CD1c-positive myeloid dendritic cell (primary cell): ENCODE measurements around the gene NGEF.
"Not testable (repeated sequence)": the region's sequence is repeated elsewhere in the genome, so short reads cannot be mapped to it uniquely, and the experiment has no call there.

Source experiments
- DNase-seq: peaks from one replicate; pipeline ENCODE4 v3.0.0-alpha.2; 2016; ENCODE audit errors: extremely low spot score

Gene NGEF

DNA sequence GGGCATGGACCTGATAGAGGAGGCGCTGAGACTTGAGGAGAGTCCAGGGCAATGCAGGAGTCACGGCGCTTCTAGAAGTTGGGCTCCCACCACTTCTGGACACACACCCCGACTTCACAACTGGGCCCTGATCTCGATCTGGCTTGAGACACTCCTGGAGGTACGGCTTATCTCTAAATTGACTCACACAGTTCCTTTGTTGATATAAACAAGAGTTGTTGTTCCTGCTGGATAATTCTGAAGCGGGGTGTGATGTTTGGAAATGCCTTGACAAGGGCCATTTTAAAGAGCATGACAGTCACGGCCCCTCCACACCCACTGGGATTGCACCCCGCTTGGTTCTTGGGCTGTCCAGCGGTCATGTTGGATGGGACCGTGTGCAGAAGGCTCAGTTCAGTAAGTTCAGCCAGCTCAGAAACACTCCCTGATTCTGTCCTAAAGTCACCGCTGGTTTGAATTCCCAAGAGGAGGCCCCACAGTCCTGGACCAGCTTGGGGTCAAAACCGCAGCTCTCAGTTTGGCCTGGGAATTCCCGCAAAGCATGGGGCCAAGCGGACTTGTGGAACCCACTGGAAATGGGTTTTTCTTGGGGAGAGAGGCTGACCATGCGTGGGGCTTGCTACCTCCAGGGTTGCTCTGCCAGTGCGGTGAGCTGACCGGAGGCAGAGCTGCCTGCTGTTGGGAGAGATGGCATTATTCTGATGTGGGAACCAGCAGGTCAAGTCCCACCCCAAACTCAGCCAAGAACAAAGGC is 10.1 kb upstream of the NGEF start:
- no peak for DNase-seq

DNA sequence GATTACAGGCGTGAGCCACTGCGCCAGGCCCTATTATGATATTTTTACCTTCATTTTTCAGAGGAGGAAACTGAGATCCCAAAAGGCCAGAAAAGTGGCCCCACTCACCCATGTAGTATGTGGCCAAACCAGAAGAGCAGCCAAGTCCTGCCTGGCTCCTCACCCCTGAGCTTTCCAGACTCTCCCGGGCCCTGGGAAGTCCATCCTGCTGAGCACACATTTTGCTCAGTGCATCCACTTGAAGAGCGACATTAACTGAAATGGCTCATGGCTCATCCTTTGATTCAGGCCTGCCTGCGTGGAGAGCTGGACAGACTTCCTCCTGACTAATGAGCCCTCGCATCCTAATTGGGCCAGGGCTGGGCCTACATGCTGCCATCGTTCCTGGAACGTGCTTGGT is 9.5 kb upstream of the NGEF start:
- DNase-seq: no peak

DNA sequence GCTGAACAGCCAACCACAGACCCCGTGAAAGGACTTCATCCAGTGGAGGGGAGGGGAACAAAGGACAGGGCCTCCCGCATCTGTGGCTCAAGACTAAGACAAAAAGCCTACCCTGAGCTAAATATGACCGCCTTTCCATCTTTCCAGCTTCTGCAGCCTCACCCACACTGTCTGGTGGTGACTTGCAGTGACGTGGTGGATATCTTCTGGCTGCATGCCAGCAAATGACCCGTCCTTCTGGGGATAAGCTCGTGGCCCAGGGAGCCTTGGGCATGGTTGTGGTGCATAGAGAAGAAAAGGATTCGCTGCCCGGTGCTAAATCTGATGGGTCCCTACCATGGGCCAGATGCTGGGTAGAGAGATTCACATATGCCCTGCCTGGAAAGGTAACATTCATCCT is 8.7 kb upstream of the NGEF start:
- no peak for DNase-seq

DNA sequence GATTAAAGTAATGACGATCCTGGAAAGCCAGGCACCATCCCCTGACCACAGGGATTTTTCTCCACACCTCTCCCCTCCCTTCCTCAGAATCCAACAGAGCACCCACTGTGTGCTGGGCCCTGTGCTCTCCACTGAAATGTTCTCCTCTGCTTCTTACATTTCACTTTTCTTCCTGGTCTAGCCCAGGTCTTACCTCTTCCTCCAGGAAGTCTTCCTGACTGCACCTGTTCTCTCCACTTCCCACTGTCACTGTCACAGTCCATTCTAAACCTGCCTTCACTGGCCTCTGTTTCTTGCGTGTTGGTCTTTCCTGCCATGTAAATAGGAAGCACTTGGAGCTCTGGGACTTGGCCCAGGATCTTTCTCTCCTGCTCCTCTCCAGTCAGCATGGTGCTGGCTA is 7.4 kb upstream of the NGEF start:
- no peak for DNase-seq

DNA sequence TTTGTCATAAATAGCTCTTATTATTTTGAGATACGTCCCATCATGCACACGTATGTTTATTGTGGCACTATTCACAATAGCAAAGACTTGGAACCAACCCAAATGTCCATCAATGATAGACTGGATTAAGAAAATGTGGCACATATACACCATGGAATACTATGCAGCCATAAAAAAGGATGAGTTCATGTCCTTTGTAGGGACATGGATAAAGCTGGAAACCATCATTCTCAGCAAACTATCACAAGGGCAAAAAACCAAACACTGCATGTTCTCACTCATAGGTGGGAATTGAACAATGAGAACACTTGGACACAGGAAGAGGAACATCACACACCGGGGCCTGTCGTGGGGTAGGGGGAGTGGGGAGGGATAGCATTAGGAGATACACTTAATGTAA is 6.6 kb upstream of the NGEF start:
- not testable (repeated sequence) for DNase-seq

DNA sequence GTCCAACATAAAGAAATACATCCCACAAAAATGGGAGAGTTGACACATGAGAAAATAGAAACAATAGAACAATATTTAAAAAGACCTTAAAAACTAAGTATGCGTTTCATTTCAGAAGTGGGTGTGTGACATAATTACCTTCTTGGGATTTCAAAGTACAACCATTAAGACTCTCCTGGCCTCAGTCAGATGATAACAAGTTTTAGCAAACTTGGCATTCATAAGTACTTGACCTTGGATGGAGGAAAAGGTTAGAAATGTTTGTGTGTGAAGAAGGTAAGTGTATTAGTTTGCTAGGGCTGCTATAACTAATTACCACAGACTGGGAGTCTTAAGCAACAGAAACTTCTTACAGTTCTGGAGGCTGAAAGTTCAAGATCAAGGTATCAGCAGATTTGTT is 4.9 kb upstream of the NGEF start:
- no peak for DNase-seq

DNA sequence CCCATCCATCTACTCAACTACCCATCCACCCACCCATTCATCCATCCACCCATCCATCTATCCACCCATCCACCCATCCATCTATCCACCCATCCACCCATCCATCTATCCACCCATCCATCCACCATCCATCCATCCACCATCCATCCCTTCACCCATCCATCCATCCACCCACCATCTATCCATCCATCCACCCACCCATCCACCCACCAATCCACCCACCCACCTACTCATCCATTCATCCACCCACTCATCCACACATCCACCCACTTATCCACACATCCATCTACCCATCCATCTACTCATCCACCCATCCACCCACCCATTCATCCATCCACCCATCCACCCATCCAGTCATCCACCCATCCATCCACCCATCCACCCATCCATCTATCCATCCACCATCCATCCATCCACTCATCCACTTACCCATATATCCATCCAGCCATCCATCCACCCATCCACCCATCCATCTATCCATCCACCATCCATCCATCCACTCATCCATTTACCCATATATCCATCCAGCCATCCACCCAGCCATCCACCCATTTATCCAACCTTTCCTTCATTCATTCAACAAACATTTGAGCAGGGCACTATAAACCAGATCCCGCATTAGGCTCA is 2.1 kb upstream of the NGEF start:
- no peak for DNase-seq

DNA sequence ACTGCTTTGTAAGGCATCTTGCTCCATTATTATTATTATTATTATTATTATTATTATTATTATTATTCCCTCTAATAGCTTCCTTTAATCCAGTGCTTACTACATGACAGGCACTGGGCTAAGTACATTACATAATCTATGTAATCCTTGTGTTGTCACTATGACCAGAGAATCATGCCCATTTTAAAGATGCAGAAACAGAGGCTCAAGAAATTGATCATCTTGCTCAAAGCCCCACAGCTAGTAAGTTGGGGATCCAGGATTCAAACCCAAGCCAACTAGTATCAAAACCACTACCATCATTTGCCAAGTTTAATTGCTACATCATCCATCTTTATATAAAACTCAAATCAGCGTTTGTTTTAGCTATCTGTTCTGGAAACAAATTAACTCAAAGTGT is 594 bp upstream of the NGEF start:
- DNase-seq: no peak

DNA sequence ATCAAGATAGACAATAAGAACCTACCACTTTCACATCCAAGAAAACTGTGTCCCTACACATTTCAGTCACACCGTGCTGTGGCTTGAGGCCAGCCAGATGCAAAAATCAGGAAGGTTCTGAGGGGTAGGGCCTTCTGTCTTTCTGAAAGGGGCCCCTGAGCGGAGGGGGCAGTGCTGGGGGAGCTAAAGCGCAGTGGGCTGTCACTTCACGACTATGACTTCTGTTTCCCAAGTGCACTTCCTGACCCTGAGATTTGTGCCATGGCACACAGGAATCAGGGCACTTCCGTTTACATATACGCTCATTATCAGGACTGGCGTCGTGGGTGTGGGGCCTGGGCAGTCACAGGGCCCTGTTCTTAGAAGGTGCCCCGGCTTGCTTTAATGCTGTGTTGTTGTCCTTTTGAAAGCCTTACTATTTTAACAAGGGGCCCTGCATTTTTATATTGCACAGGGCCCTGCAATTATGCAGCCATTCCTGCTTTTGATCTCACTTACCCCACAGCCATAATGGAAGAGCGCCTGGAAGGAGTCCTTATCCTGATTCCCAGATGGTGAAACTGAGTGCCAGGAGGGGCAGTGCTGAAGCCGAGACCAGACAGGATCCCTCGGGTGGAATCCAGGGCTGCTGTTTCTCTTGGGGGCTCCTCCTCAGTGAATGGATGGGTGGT is 620 bp downstream of the NGEF start:
- peak; percentile 54 for DNase-seq

DNA sequence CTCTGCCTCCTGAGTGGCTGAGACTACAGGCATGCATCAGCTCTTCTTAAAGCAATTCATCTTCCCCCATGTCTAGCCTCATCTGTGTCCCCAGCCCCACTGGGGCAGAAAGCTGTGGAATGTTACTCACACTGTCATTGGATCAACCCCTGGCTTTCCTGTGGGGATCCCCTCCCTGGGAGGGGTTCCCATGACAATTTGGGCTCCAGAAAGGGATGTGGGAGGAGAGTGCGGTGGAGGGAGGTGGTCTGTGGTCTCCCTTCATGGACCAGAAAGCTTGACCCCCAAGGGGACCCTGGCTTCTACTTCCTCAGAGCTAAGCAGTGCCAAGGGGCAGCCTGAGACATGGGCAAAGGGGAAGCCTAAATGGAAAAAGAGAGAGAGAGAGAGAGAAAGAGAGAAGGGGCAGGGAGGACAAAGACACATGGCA is 1.3 kb downstream of the NGEF start:
- DNase-seq: no peak

DNA sequence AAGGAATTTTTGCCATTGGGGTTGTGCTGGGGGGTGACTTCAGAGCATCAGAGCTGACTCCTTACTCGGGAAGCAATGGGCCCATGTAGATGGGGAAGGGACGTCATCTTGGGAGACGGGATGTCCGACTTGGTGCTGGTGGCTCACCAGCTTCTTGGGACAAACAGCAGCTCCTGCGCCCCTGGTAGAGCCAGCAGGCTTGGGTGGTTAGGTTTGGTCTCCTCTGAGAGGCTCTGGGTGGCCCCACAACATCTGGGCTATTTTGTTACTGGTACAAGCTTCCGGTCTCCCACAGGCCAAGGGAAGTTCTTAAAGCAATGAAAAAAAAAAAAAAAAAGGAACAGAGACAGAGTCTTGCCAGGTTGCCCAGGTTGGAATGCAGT is 1.8 kb downstream of the NGEF start:
- DNase-seq: no peak

DNA sequence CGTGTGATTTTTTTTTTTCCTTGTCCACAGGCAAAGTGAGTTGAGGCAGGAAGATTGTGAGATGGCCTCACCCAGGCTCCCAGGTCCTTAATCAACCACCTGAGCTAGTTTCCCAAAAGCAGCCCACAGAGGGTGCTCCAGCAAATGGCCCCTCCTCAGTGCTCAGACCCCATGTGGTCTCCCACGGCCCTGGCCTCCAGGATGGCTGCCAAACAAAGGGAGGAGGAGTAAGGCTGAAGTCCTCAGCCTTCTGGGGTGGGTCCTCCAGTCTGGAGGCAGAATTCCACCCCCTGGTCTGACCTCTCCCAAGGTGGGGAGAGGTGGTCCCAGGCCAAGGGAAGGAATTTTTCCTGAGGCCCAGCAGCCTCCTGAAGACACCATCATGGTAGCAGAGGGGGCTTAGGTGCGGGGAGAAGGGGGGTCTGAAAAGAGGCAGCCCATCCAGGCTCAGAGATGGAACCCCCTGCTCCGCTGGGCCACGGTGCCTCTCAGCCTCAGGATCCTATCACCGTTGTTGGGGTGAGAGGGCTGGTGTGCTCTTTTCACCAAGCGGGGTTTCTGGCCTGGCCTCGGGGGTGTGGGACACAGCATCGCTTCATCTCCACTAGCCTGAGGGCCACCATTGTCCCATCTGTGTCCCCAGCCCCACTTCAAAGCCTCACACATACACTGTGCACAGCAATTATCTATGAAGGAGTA is 2.3 kb downstream of the NGEF start:
- no peak for DNase-seq

DNA sequence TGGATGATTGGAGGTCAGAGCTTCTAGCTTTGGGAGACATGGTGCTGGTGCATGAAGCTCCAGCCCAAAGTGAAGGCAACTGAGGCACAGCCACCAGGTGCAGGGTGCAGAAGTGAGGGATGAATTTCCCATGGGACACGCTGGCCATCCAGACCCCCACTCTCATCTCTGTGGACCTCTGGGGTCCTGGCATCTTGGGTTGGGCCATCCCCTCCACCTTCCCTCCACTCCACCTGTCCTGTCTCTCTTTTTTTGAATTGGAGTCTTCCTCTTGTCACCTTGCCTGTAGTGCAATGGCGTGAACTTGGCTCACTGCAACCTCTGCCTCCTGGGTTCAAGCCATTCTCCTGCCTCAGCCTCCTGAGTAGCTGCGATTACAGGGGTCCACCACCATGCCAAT is 3.4 kb downstream of the NGEF start:
- DNase-seq: no peak

DNA sequence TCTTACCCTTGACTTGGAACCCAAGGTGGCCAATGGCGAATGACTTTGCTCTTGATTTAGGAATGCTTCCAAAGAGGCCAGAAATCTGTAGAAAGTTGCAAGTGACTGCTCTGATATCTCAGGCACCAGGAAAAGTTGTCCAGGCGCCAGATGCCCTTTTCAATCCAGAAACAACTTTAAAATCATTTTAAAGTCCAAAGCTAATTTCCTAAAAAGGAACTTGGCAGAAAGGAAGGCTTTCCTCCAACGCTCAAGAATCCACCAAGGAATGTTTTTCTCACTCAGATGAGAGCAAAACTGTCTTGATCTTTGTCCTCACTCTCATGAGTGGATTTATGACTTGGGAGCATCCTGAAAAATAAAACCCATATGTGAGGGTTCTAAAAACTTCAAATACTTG is 5.3 kb downstream of the NGEF start:
- no peak for DNase-seq

DNA sequence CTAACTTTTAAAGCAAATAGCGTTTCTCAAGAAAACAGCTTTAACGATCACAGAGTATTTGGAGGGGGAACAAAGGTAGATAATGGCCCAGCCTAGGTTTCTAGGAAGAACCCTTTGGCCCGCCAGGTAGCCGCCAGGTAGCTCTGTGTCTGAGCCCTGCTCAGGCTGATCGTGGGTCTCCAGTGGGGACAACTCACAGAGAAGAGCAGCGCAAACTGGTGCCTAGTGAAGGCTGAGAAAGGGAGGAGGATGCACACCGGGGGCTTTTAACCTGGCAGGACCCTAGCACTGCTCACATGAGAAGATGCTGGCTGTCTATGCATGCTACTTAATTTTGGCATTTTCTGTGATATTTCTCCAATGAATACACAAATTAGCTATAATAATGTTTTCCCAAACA is 5.8 kb downstream of the NGEF start:
- no peak for DNase-seq

DNA sequence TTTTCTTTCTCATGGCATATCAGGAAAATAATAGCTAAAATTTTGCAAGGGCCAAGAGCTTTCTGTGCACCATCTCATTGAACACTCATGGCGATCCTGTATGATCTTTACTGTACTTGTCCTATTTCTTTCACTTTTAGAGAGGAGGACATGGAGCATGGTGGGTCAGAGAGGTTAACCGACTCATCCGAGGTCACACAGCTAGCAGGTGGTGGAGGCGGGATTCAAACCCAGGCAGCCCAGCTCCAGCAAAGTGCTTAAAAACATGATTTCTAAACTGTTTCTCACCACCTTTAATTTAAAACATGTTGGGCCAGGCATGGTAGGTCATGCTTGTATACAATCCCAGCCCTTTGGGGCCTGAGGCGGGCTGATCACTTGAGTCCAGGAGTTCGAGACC is 6.4 kb downstream of the NGEF start:
- no peak for DNase-seq

DNA sequence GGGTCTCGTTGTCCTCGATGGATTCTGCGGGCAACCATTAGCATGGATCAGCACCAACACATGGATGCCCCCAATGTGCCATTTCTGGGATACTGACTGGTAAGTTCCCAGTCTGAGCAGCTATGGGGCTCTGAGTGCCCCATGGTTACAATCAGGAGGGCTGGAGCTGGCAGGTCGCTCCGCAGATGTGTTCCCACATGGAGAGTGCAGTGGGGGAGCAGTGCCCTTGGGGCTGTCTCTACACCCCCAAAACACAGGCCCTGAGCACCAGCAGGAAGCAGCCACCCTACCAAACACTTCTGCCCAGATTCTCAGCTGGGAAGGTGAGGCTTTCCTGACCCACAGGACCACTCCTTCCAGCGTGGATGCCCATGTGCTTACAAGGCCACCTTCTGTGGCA is 8.0 kb downstream of the NGEF start:
- no peak for DNase-seq

DNA sequence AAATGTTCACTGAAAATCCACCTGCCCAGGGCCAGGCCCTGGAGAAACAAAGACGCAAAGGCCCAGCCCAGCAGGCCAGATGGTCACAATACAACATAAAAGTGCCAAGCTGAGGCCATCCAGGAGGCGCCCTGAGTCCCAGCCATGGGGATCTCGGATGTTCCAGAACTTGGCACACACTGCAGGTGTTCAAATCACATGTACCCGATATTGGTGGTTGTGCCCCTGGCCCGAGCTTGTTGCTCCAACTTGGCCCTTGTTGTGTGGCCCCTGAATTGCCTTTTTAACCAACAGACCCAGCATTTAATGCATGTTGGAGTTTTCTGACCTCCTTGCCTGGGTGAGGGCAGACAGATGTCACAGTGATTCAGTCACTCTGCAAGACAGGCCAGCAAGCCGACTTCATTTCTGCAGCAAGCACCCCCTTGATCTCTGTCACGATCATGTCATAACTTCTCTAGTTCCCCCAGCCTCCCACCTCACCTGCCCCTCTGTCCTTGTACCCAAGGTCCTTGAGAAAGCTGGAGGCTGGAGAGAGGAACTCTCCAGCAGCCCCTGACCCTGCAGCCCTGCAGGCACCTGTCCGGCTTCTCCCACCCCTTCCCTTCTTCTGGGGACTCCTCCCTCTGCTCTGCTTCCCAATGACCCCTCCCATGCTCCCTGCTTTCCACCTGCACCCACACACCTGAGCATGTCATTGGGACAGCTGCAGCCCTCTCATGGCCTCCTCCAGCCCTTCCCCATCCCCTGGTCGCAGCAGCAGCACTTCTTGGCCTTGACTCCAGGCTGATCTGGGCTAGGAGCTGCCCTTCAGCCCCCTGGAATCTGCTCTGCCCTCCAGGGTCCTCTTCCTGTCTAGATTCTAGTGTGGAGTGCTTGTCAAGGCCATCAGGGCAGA is 9.1 kb downstream of the NGEF start:
- no peak for DNase-seq

DNA sequence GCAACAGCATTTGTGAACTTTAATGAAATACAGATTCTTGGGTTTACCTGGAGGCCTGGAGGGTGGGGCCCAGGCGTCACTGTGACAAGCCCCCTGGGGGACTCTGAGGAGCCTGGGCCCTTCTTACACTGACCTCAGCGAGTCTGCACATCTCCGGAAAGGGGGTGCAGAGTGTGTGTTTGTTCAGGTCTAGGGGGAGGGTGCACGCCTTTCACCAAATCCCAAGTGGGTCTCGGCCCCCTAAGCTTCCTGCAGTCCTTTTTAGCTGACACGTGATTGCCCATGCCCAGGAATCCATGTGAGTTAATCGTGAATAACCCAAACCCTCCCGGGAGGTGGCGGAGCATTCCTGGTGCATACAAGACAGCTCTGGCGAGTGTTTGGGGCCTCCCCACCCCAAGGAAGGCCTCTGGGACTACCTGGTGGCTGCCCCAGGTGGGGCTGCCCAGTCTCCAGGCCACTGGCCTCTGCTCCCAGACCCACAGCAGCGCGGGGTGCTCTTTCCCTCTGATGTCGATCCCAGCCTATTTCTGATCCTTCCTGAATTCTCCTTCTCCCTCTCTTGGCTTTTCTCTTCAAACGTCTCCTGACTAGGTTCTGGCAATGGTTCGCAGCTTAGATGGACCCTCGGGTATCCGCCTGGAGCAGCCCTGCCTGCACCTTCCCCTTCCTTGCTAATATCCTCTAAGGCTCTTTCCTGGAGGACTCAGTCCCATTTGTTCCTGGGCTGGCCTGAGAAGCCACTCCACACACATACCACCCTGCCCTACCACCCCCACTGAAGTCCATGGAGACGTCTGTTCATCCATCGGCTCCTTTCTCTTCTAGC is 10.0 kb downstream of the NGEF start:
- no peak for DNase-seq

DNA sequence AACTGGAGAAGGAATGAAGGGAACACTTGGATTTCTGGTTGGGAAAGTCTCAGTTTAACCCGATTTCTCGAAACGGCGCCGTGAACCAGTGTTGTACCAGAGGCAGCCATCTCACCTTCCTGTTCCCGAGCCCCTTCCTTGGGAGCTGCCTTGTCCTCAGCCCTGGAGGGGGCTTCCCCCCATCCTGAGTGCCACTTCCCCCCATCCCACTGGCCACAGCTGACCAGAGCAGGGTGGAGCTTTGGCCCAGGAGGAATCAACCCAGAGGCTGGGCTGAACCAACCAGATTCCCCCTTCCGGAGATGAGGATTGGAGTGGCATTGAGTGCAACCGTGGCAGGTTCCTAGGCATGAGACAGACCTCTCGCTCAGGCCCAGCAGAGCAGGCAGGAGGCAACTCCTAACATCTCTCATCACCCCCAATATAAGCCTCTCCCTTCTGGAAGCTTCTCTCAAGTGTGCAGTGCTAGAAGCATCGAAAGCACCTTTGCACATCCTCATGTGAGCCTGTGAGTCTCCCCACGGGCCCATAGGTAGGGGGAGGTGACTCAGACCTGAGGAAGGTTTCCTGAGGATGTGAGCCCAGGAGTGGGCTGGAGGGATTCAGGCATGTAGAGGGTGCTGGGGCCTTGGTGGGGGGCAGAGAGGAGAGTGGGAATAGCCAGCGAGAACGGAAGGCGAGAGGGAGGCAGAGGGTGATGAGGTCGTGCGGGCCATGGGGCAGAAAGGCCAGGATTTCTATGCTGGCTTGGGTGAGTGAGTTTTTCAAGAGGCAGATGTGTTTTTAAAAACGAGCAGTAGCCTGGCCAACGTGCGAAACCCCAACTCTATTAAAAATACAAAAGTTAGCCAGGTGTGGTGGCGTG is 11.9 kb downstream of the NGEF start:
- no peak for DNase-seq
